SK-N-SH (cell line): ENCODE results near the gene PIP5KL1.

ENCODE experiments used
- CHD2 ChIP-seq: fragments of 150-350 bp; IDR thresholded peaks from 2 replicates; pipeline ENCODE4 v1.6.1; 2018; ENCODE audit warnings: low read length; ENCODE audit not compliant: partially characterized antibody
- CTCF ChIP-seq: fragments of 200-600 bp; sonication (generic); IDR thresholded peaks from 2 replicates; pipeline ENCODE4 v1.6.1; 2017; ENCODE audit warnings: antibody characterized with exemption, mild to moderate bottlenecking, moderate library complexity
- EP300 ChIP-seq, 2 experiments: IDR thresholded peaks; 2 replicates each; pipeline versions ENCODE4 v1.4.0 to v1.6.1; 2012; ENCODE audit warnings: borderline replicate concordance in 1 of 2, low read depth in 1 of 2, low read length in 1 of 2
- GABPA ChIP-seq: IDR thresholded peaks from 2 replicates; pipeline ENCODE4 v1.4.0; 2012; ENCODE audit warnings: low read depth, mild to moderate bottlenecking
- MXI1 ChIP-seq: IDR thresholded peaks from 2 replicates; pipeline ENCODE4 v1.6.1; 2012; ENCODE audit warnings: mild to moderate bottlenecking, low read depth, low read length, improper control_type of control experiment
- YY1 ChIP-seq: IDR thresholded peaks from 2 replicates; pipeline ENCODE4 v1.4.0; 2012; ENCODE audit warnings: low read depth, mild to moderate bottlenecking

GRCh38 chr9:127975376-127976315 lies 45.1 kb upstream of the PIP5KL1 start:
- no peak for TF ChIP-seq CTCF
- no peak for TF ChIP-seq YY1
- no peak for TF ChIP-seq CHD2
- TF ChIP-seq EP300 (IDR thresholded peaks at IDR 0.05; ENCODE audit: borderline replicate concordance in 1 of 2, low read depth in 1 of 2, low read length in 1 of 2) = no peak
- TF ChIP-seq MXI1 = no peak
- TF ChIP-seq GABPA = no peak
